Lower leg skin (tissue), 3 donors: ENCODE data around the gene ZNF329.

Experiments
- CTCF ChIP-seq, 3 donors: fragments of 450-650 bp; IDR thresholded peaks; one replicate each; pipeline ENCODE4 v1.5.1; 2016; ENCODE audit warnings: antibody characterized with exemption in 3 of 3, mild to moderate bottlenecking in 3 of 3, moderate library complexity in 2 of 3
- POLR2A ChIP-seq, 2 donors: fragments of 450-650 bp; IDR thresholded peaks; one replicate each; pipeline ENCODE4 v1.6.1; 2016 to 2017; ENCODE audit warnings: antibody characterized with exemption in 2 of 2, mild to moderate bottlenecking in 1 of 2, moderate library complexity in 1 of 2

GRCh38 chr19:58098682-58098998 lies 51.9 kb downstream of the ZNF329 start:
- TF ChIP-seq CTCF (IDR thresholded peaks at IDR 0.05) (no peak), POLR2A (IDR thresholded peaks at IDR 0.05) (no peak)
